Measurements from ENCODE around the gene PODN.

GRCh38 chr1:53087332-53088285 lies 25.6 kb downstream of the PODN start:
- no peak for TF ChIP-seq CTCF (IDR thresholded peaks at IDR 0.05; ENCODE audit: insufficient read depth, low read length)
- no peak for TF ChIP-seq POLR2AphosphoS5 (IDR thresholded peaks at IDR 0.05; ENCODE audit: low read depth)
- no peak for TF ChIP-seq REST (IDR thresholded peaks at IDR 0.05; ENCODE audit: insufficient replicate concordance, low read depth)

All from HL-60 (cell line).